ENCODE results near the gene CUEDC1. TPM values are rescaled to one million over a fixed set of nuclear protein-coding genes. Genes with fewer than 3 reads are reported as not detected.

Gene CUEDC1
- total and polyA plus RNA-seq, 2 of the 13 experiments (the other 11 are each of a cell fraction or from before 2014, with no cell fraction given): 7.4 to 12.9 TPM

DNA sequence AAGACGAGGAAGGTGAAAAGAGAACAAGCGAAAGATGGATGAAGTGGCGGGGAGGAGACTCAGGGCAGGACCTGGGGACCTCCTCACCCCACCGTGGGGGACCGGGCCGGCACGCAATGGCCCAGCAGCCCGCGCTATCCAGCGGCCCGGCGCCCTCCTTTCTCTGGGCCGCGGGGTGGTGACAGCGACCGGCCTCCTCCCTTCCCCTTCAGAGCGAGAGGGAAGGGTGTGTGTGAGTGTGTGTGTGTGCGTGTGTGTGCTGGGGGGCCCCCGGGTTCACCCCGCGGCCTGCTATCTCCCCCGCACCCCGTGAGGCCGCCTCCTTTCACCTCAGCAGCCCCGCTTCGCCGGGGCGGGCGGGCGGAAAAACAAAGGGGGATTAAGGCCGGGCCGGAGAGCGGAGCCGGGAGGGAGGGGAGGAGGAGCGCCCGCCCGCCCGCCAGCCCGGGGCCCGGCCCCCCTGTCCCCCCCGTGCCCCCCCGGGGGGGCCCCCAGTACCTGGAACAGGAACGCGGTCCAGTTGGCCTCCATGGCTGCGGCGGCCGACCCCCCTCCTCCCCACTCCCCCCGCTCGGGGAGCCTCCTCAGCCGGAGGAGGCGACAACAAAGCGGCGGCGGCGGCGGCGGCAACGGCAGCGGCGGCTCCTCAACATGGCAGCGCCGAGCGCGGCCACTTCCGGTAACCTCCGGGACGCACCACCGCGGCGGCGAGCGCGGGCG, 32.5 kb upstream of the CUEDC1 start, which contains the start of gene VEZF1 (continued):
- TF ChIP-seq ZNF841 (CRISPR knock-in tag; IDR thresholded peaks at IDR 0.05; ENCODE audit: borderline replicate concordance) (peak; percentile 44; the same call in 1 of the 2 replicates), SRF (IDR thresholded peaks at IDR 0.05; ENCODE audit: low read depth, low read length) (no peak), ZNF563 (CRISPR knock-in tag; IDR thresholded peaks at IDR 0.05) (0 out of 2 replicates have a peak, but pooled peaks have one; percentile 51), JUNB (CRISPR knock-in tag; IDR thresholded peaks at IDR 0.05; ENCODE audit: borderline replicate concordance) (no peak), NFYC (CRISPR knock-in tag; IDR thresholded peaks at IDR 0.05) (no peak), RFXANK (CRISPR knock-in tag; IDR thresholded peaks at IDR 0.05) (0 out of 2 replicates have a peak, but pooled peaks have one; percentile 4), ZBTB8A (CRISPR knock-in tag; IDR thresholded peaks at IDR 0.05; ENCODE audit: borderline replicate concordance, low read depth) (no peak), ZNF891 (CRISPR knock-in tag; IDR thresholded peaks at IDR 0.05) (no peak), ZNF788 (CRISPR knock-in tag; IDR thresholded peaks at IDR 0.05; ENCODE audit: borderline replicate concordance) (0 out of 2 replicates have a peak, but pooled peaks have one; percentile 3), ZNF207 (IDR thresholded peaks at IDR 0.05; ENCODE audit: borderline replicate concordance) (no peak), YY1 (IDR thresholded peaks at IDR 0.05; ENCODE audit: insufficient read depth, insufficient replicate concordance, low read depth, low read length) (peak; percentile 88), PHB2 (IDR thresholded peaks at IDR 0.05; ENCODE audit: partially characterized antibody) (no peak), ZNF160 (CRISPR knock-in tag; IDR thresholded peaks at IDR 0.05) (peak; percentile 83), KAT7 (CRISPR knock-in tag; IDR thresholded peaks at IDR 0.05; ENCODE audit: borderline replicate concordance) (peak; percentile 69; the same call in 1 of the 2 replicates)
- TF ChIP-seq, protein P1, sequence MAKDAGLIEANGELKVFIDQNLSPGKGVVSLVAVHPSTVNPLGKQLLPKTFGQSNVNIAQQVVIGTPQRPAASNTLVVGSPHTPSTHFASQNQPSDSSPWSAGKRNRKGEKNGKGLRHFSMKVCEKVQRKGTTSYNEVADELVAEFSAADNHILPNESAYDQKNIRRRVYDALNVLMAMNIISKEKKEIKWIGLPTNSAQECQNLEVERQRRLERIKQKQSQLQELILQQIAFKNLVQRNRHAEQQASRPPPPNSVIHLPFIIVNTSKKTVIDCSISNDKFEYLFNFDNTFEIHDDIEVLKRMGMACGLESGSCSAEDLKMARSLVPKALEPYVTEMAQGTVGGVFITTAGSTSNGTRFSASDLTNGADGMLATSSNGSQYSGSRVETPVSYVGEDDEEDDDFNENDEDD (CRISPR knock-in tag; IDR thresholded peaks at IDR 0.05; ENCODE audit: borderline replicate concordance): peak; percentile 15; the same call in 1 of the 2 replicates
- TF ChIP-seq, protein P2, sequence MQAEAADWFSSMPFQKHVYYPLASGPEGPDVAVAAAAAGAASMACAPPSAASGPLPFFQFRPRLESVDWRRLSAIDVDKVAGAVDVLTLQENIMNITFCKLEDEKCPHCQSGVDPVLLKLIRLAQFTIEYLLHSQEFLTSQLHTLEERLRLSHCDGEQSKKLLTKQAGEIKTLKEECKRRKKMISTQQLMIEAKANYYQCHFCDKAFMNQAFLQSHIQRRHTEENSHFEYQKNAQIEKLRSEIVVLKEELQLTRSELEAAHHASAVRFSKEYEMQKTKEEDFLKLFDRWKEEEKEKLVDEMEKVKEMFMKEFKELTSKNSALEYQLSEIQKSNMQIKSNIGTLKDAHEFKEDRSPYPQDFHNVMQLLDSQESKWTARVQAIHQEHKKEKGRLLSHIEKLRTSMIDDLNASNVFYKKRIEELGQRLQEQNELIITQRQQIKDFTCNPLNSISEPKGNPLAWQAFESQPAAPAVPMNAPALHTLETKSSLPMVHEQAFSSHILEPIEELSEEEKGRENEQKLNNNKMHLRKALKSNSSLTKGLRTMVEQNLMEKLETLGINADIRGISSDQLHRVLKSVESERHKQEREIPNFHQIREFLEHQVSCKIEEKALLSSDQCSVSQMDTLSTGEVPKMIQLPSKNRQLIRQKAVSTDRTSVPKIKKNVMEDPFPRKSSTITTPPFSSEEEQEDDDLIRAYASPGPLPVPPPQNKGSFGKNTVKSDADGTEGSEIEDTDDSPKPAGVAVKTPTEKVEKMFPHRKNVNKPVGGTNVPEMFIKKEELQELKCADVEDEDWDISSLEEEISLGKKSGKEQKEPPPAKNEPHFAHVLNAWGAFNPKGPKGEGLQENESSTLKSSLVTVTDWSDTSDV (CRISPR knock-in tag; IDR thresholded peaks at IDR 0.05): peak; percentile 36
- TF ChIP-seq, protein P3, sequence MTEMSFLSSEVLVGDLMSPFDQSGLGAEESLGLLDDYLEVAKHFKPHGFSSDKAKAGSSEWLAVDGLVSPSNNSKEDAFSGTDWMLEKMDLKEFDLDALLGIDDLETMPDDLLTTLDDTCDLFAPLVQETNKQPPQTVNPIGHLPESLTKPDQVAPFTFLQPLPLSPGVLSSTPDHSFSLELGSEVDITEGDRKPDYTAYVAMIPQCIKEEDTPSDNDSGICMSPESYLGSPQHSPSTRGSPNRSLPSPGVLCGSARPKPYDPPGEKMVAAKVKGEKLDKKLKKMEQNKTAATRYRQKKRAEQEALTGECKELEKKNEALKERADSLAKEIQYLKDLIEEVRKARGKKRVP (CRISPR knock-in tag; IDR thresholded peaks at IDR 0.05): no peak
- TF ChIP-seq, protein P4, sequence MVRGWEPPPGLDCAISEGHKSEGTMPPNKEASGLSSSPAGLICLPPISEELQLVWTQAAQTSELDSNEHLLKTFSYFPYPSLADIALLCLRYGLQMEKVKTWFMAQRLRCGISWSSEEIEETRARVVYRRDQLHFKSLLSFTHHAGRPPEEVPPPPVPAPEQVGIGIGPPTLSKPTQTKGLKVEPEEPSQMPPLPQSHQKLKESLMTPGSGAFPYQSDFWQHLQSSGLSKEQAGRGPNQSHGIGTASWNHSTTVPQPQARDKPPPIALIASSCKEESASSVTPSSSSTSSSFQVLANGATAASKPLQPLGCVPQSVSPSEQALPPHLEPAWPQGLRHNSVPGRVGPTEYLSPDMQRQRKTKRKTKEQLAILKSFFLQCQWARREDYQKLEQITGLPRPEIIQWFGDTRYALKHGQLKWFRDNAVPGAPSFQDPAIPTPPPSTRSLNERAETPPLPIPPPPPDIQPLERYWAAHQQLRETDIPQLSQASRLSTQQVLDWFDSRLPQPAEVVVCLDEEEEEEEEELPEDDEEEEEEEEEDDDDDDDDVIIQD (CRISPR knock-in tag; IDR thresholded peaks at IDR 0.05; ENCODE audit: low read depth): no peak
- TF ChIP-seq, protein P5, sequence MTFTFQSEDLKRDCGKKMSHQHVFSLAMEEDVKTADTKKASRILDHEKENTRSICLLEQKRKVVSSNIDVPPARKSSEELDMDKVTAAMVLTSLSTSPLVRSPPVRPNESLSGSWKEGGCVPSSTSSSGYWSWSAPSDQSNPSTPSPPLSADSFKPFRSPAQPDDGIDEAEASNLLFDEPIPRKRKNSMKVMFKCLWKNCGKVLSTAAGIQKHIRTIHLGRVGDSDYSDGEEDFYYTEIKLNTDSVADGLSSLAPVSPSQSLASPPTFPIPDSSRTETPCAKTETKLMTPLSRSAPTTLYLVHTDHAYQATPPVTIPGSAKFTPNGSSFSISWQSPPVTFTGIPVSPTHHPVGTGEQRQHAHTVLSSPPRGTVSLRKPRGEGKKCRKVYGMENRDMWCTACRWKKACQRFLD (CRISPR knock-in tag; IDR thresholded peaks at IDR 0.05; ENCODE audit: borderline replicate concordance): no peak
- TF ChIP-seq, protein P6, sequence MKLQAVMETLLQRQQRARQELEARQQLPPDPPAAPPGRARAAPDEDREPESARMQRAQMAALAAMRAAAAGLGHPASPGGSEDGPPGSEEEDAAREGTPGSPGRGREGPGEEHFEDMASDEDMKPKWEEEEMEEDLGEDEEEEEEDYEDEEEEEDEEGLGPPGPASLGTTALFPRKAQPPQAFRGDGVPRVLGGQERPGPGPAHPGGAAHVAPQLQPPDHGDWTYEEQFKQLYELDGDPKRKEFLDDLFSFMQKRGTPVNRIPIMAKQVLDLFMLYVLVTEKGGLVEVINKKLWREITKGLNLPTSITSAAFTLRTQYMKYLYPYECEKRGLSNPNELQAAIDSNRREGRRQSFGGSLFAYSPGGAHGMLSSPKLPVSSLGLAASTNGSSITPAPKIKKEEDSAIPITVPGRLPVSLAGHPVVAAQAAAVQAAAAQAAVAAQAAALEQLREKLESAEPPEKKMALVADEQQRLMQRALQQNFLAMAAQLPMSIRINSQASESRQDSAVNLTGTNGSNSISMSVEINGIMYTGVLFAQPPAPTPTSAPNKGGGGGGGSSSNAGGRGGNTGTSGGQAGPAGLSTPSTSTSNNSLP (IDR thresholded peaks at IDR 0.05; ENCODE audit: low read depth, low read length): no peak

All from HepG2 (cell line).